HCT116 (cell line): Measurements from ENCODE around the gene APLN. TPM values are rescaled to one million over a fixed set of nuclear protein-coding genes. Genes with fewer than 3 reads are reported as not detected.

Experiments used
- ATAC-seq: fragments of 200-7000 bp; cut with Tn5 transposase; 2 replicates; pipeline ENCODE4 v1.9.1; 2020; ENCODE audit warnings: mild to moderate bottlenecking, moderate library complexity
- BruUV-seq: library from RNA; stranded (reverse); fragments of 400-500 nt; replicated peaks from 2 replicates; lab custom pipeline; 2021; lab: Mats Ljungman, UMichigan
- CTCF ChIA-PET: fragments of 300-600 bp; sonication (Branson Sonifier 250); formaldehyde crosslinking; loops from one replicate; lab custom pipeline; 2021; ENCODE audit warnings: antibody characterized with exemption; lab: Charles Lee
- POLR2A ChIA-PET: fragments of 300-600, 350-600 bp; sonication (Branson Sonifier 250); formaldehyde crosslinking; loops from one replicate; lab custom pipeline; 2021; ENCODE audit warnings: antibody characterized with exemption; lab: Charles Lee
- RAD21 ChIA-PET, 2 experiments: fragments of 300-600 bp; sonication (Branson Sonifier 250); formaldehyde crosslinking; loops; one replicate each; lab custom pipeline; 2023; ENCODE audit warnings: low total read pairs in 2 of 2; ENCODE audit not compliant: uncharacterized antibody in 2 of 2, unreplicated experiment in 2 of 2, low non-redundant PET in 1 of 2; lab: Charles Lee
- DNase-seq: peaks from one replicate; pipeline ENCODE4 v3.0.0-alpha.2; 2010; ENCODE audit warnings: low read depth, low spot score
- H2AFZ ChIP-seq: fragments of 200-600 bp; shearing (Covaris generic), sonication (generic); 2 replicates; pipeline ENCODE4 v1.6.1; 2017; ENCODE audit warnings: low read depth, mixed run types, mixed read lengths, antibody characterized with exemption, low read length; ENCODE audit not compliant: poor library complexity, severe bottlenecking
- H3K27ac ChIP-seq: 2 replicates; pipeline ENCODE4 v1.5.1; 2012; ENCODE audit warnings: low read depth, low read length
- H3K27me3 ChIP-seq: fragments of 200-600 bp; sonication (generic); 2 replicates; pipeline ENCODE4 v1.6.1; 2016; ENCODE audit warnings: mixed run types, low read length, mixed read lengths; ENCODE audit not compliant: insufficient read depth
- H3K36me3 ChIP-seq, 2 experiments: fragments of 200-500 bp in 1 of 2; fragments of 200-600 bp in 1 of 2; sonication (Bioruptor generic) in 1 of 2; sonication (generic) in 1 of 2; 2 replicates each; pipeline versions ENCODE4 v1.5.1 to v1.6.1; 2014 to 2016; ENCODE audit warnings: low read length in 2 of 2, inconsistent platforms in 1 of 2, mixed read lengths in 1 of 2, mixed run types in 1 of 2; ENCODE audit not compliant: insufficient read depth in 2 of 2, control insufficient read depth in 1 of 2
- H3K4me1 ChIP-seq, 2 experiments: fragments of 200-600 bp in 1 of 2; sonication (generic) in 1 of 2; 2 replicates each; pipeline versions ENCODE4 v1.5.1 to v1.6.1; 2012 to 2017; ENCODE audit warnings: low read length in 2 of 2, inconsistent platforms in 1 of 2, mild to moderate bottlenecking in 1 of 2, mixed read lengths in 1 of 2, mixed run types in 1 of 2, moderate library complexity in 1 of 2; ENCODE audit not compliant: insufficient read depth in 2 of 2, control insufficient read depth in 1 of 2
- H3K4me2 ChIP-seq: fragments of 200-600 bp; sonication (generic); 2 replicates; pipeline ENCODE4 v1.6.1; 2017; ENCODE audit warnings: mixed run types, low read length, mixed read lengths
- H3K4me3 ChIP-seq, 2 experiments: fragments of 200-600 bp in 1 of 2; sonication (generic) in 1 of 2; replicated peaks in 1 of 2; 2 replicates each; pipeline ENCODE4 v1.5.1; 2011 to 2016; ENCODE audit warnings: low read length in 2 of 2, control low read depth in 1 of 2, low read depth in 1 of 2, mild to moderate bottlenecking in 1 of 2, mixed read lengths in 1 of 2, mixed run types in 1 of 2
- H3K79me2 ChIP-seq: fragments of 200-600 bp; sonication (generic); 2 replicates; pipeline ENCODE4 v1.6.1; 2017; ENCODE audit warnings: mild to moderate bottlenecking, mixed run types, low read length, moderate library complexity, mixed read lengths; ENCODE audit not compliant: insufficient read depth
- H3K9ac ChIP-seq: fragments of 200-600 bp; sonication (generic); 2 replicates; pipeline ENCODE4 v1.6.1; 2016; ENCODE audit warnings: low read length, mixed read lengths
- H3K9me2 ChIP-seq: fragments of 200-600 bp; sonication (generic), shearing (Covaris generic); 2 replicates; pipeline ENCODE4 v1.6.1; 2017; ENCODE audit warnings: mixed run types, mild to moderate bottlenecking, moderate library complexity; ENCODE audit not compliant: insufficient read depth
- H3K9me3 ChIP-seq, 2 experiments: fragments of 200-500 bp in 1 of 2; fragments of 200-600 bp in 1 of 2; sonication (Bioruptor generic) in 1 of 2; sonication (generic) in 1 of 2; 2 replicates each; pipeline ENCODE4 v1.6.1; 2014 to 2017; ENCODE audit warnings: low read length in 2 of 2, mixed read lengths in 2 of 2, inconsistent platforms in 1 of 2, low read depth in 1 of 2, mild to moderate bottlenecking in 1 of 2, mixed run types in 1 of 2, moderate library complexity in 1 of 2; ENCODE audit not compliant: control insufficient read depth in 1 of 2, insufficient read depth in 1 of 2
- H4K20me1 ChIP-seq: fragments of 200-600 bp; sonication (generic), shearing (Covaris generic); 2 replicates; pipeline ENCODE4 v1.6.1; 2017; ENCODE audit warnings: mixed run types, mild to moderate bottlenecking, moderate library complexity; ENCODE audit not compliant: insufficient read depth
- CBX3 ChIP-seq: IDR thresholded peaks from 2 replicates; pipeline ENCODE4 v1.6.1; 2012; ENCODE audit warnings: low read depth
- EGR1 ChIP-seq: IDR thresholded peaks from 2 replicates; pipeline ENCODE4 v1.6.1; 2012; ENCODE audit warnings: low read depth
- MAX ChIP-seq: IDR thresholded peaks from 2 replicates; pipeline ENCODE4 v1.6.1; 2012
- POLR2A ChIP-seq: IDR thresholded peaks from 2 replicates; pipeline ENCODE4 v1.7.0; 2011; ENCODE audit warnings: borderline replicate concordance; ENCODE audit not compliant: insufficient read depth, insufficient read length; ENCODE audit errors: extremely low read depth
- RAD21 ChIP-seq: IDR thresholded peaks from 2 replicates; pipeline ENCODE4 v1.6.1; 2012; ENCODE audit warnings: low read depth, mild to moderate bottlenecking
- SIN3A ChIP-seq: IDR thresholded peaks from 2 replicates; pipeline ENCODE4 v1.6.1; 2012; ENCODE audit warnings: low read depth
- SRF ChIP-seq: IDR thresholded peaks from 2 replicates; pipeline ENCODE4 v1.6.1; 2012; ENCODE audit warnings: low read depth
- TCF7L2 ChIP-seq: IDR thresholded peaks from 2 replicates; pipeline ENCODE4 v1.7.0; 2011; ENCODE audit warnings: borderline replicate concordance, inconsistent platforms; ENCODE audit not compliant: insufficient read depth, insufficient read length; ENCODE audit errors: extremely low read depth
- intact Hi-C: fragments of 100-400 bp; cut with micrococcal nuclease; formaldehyde crosslinking; loops from 2 replicates; pipeline ENCODE4 v1.10.0; 2022
- total RNA-seq: library from RNA; stranded (reverse); gene quantifications from one replicate; pipeline ENCODE4 v1.2.1, GENCODE V29; 2021; ENCODE audit not compliant: unreplicated experiment
- TF ChIP-seq, protein P1 (sequence below): IDR thresholded peaks from 2 replicates; pipeline ENCODE4 v1.6.1; 2011; ENCODE audit warnings: mild to moderate bottlenecking, low read length, moderate library complexity; ENCODE audit not compliant: insufficient replicate concordance; ENCODE audit errors: extremely low read depth
- TF ChIP-seq, protein P2 (sequence below): IDR thresholded peaks from 2 replicates; pipeline ENCODE4 v1.6.1; 2012; ENCODE audit warnings: low read depth

Gene APLN
- total RNA-seq, 1 experiment from 2014 or later, result 0.22 TPM

DNA sequence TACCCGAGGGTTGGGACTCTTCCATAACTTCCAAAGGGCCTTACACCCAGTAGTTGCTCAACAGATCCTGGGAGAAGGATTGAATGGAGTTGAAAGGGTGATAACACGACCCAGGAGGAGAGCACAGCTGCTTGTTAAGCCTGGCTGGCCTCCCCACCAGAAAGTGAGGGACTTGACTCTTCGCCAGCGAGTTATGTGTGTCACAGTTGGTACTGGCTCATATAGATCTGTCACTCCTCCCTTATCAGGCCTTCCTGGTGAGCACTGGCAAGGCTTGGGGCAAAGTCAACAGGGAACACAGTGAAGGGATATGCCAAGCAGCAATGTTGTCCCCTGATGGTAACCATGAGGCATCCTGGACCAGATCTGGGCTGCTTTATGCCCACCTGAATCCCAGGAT is 35.8 kb downstream of the APLN start:
- H3K36me3 ChIP-seq, result no peaks in the 10 kb centered on the region
- no peaks in the 10 kb centered on the region for H3K9me2 ChIP-seq
- TF ChIP-seq MAX (no peak), POLR2A (no peak), RAD21 (no peak), SRF (no peak), TCF7L2 (no peak), SIN3A (no peak), CBX3 (no peak), EGR1 (no peak)
- TF ChIP-seq, protein P1, sequence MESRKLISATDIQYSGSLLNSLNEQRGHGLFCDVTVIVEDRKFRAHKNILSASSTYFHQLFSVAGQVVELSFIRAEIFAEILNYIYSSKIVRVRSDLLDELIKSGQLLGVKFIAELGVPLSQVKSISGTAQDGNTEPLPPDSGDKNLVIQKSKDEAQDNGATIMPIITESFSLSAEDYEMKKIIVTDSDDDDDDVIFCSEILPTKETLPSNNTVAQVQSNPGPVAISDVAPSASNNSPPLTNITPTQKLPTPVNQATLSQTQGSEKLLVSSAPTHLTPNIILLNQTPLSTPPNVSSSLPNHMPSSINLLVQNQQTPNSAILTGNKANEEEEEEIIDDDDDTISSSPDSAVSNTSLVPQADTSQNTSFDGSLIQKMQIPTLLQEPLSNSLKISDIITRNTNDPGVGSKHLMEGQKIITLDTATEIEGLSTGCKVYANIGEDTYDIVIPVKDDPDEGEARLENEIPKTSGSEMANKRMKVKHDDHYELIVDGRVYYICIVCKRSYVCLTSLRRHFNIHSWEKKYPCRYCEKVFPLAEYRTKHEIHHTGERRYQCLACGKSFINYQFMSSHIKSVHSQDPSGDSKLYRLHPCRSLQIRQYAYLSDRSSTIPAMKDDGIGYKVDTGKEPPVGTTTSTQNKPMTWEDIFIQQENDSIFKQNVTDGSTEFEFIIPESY, result no peak
- TF ChIP-seq, protein P2, sequence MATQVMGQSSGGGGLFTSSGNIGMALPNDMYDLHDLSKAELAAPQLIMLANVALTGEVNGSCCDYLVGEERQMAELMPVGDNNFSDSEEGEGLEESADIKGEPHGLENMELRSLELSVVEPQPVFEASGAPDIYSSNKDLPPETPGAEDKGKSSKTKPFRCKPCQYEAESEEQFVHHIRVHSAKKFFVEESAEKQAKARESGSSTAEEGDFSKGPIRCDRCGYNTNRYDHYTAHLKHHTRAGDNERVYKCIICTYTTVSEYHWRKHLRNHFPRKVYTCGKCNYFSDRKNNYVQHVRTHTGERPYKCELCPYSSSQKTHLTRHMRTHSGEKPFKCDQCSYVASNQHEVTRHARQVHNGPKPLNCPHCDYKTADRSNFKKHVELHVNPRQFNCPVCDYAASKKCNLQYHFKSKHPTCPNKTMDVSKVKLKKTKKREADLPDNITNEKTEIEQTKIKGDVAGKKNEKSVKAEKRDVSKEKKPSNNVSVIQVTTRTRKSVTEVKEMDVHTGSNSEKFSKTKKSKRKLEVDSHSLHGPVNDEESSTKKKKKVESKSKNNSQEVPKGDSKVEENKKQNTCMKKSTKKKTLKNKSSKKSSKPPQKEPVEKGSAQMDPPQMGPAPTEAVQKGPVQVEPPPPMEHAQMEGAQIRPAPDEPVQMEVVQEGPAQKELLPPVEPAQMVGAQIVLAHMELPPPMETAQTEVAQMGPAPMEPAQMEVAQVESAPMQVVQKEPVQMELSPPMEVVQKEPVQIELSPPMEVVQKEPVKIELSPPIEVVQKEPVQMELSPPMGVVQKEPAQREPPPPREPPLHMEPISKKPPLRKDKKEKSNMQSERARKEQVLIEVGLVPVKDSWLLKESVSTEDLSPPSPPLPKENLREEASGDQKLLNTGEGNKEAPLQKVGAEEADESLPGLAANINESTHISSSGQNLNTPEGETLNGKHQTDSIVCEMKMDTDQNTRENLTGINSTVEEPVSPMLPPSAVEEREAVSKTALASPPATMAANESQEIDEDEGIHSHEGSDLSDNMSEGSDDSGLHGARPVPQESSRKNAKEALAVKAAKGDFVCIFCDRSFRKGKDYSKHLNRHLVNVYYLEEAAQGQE, result no peak
- TF ChIP-seq, all 23 proteins: peak for 0
- Histone ChIP-seq H3K9ac (no peak overlapping the region), H3K79me2 (no peaks in the 10 kb centered on the region), H3K27me3 (no peaks in the 10 kb centered on the region), H2AFZ (no peak overlapping the region), H3K4me3 (no peak overlapping the region), H3K9me3 (no peaks in the 10 kb centered on the region), H3K27ac (no peak overlapping the region), H3K4me2 (no peak overlapping the region), H4K20me1 (no peaks in the 10 kb centered on the region), H3K4me1 (no peaks in the 10 kb centered on the region)
- CTCF ChIA-PET, result no interaction called here
- intact Hi-C loops, result no loop called here
- RAD21 ChIA-PET, result no interaction called here
- BruUV-seq, result no TSS peak
- POLR2A ChIA-PET, result no interaction called here
- DNase-seq (no peak), ATAC-seq (no peak)
